WERI-Rb-1 (cell line): ENCODE data around the gene GHITM.

ENCODE experiments used
- DNase-seq: peaks from one replicate; pipeline ENCODE4 v3.0.0-alpha.2; 2020
- H3K27ac ChIP-seq: fragments of 250-450 bp; sonication (Bioruptor Pico); 2 replicates; pipeline ENCODE4 v1.5.1; 2020; ENCODE audit warnings: mild to moderate bottlenecking, moderate library complexity
- H3K27me3 ChIP-seq: fragments of 250-450 bp; sonication (Bioruptor Pico); 2 replicates; pipeline ENCODE4 v1.5.1; 2021; ENCODE audit warnings: mild to moderate bottlenecking, low read depth, moderate library complexity; ENCODE audit not compliant: insufficient read depth, severe bottlenecking
- H3K36me3 ChIP-seq: fragments of 250-450 bp; sonication (Bioruptor Pico); 2 replicates; pipeline ENCODE4 v1.5.1; 2020; ENCODE audit warnings: mild to moderate bottlenecking, moderate library complexity
- H3K4me3 ChIP-seq: 2 replicates; pipeline ENCODE4 v1.5.1; 2011; ENCODE audit warnings: low read depth, mild to moderate bottlenecking, control low read depth, low read length
- H3K9me3 ChIP-seq: fragments of 250-450 bp; sonication (Bioruptor Pico); 2 replicates; pipeline ENCODE4 v1.5.1; 2021; ENCODE audit warnings: mild to moderate bottlenecking, moderate library complexity; ENCODE audit not compliant: severe bottlenecking
- TF ChIP-seq, protein P1 (sequence below): IDR thresholded peaks from 2 replicates; pipeline ENCODE4 v1.5.1; 2011; ENCODE audit warnings: low read depth, mild to moderate bottlenecking, control low read depth, inconsistent platforms, low read length

Gene GHITM

GRCh38 chr10:84193846-84194423, 54.6 kb downstream of the GHITM start:
- H3K4me3 ChIP-seq: peak overlapping the region; percentile 83
- peak overlapping the region; percentile 5 for H3K27ac ChIP-seq
- TF ChIP-seq, protein P1, sequence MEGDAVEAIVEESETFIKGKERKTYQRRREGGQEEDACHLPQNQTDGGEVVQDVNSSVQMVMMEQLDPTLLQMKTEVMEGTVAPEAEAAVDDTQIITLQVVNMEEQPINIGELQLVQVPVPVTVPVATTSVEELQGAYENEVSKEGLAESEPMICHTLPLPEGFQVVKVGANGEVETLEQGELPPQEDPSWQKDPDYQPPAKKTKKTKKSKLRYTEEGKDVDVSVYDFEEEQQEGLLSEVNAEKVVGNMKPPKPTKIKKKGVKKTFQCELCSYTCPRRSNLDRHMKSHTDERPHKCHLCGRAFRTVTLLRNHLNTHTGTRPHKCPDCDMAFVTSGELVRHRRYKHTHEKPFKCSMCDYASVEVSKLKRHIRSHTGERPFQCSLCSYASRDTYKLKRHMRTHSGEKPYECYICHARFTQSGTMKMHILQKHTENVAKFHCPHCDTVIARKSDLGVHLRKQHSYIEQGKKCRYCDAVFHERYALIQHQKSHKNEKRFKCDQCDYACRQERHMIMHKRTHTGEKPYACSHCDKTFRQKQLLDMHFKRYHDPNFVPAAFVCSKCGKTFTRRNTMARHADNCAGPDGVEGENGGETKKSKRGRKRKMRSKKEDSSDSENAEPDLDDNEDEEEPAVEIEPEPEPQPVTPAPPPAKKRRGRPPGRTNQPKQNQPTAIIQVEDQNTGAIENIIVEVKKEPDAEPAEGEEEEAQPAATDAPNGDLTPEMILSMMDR: no peak
- no peak for DNase-seq
- no peaks in the 10 kb centered on the region for H3K27me3 ChIP-seq
- no peaks in the 10 kb centered on the region for H3K9me3 ChIP-seq
- peaks cover 25% of the 10 kb centered on the region for H3K36me3 ChIP-seq

- DNase-seq: peak; percentile 91
- TF ChIP-seq, protein P1: 0 out of 2 replicates have a peak, but pooled peaks have one; percentile 8
- Histone ChIP-seq H3K9me3 (no peaks in the 10 kb centered on the region), H3K4me3 (peak within 1 kb of the TSS; percentile 83), H3K27me3 (no peaks in the 10 kb centered on the region), H3K36me3 (peaks cover 31% of the 10 kb centered on the region), H3K27ac (peak within 1 kb of the TSS; percentile 79)
Measured at GRCh38 chr10:84194424-84195043, 55.2 kb downstream of the GHITM start, which contains the start of gene CDHR1. Gene CDHR1, plus strand, starts transcription at chr10:84194537. Its CDS starts 224 bp downstream, at chr10:84194761.

- TF ChIP-seq, protein P1: no peak
- Histone ChIP-seq H3K4me3 (peak overlapping the region; percentile 83), H3K27me3 (no peaks in the 10 kb centered on the region), H3K36me3 (peaks cover 38% of the 10 kb centered on the region), H3K9me3 (no peaks in the 10 kb centered on the region), H3K27ac (peak overlapping the region; percentile 79)
- DNase-seq: no peak
Measured at GRCh38 chr10:84195044-84195830, 55.9 kb downstream of the GHITM start.

- TF ChIP-seq, protein P1: no peak
- Histone ChIP-seq H3K4me3 (no peak overlapping the region; the same call in 1 of the 2 replicates), H3K27me3 (no peaks in the 10 kb centered on the region), H3K9me3 (no peaks in the 10 kb centered on the region), H3K36me3 (peaks cover 46% of the 10 kb centered on the region), H3K27ac (peak overlapping the region; percentile 52)
- DNase-seq: peak; percentile 34
Measured at GRCh38 chr10:84196083-84196482, 56.8 kb downstream of the GHITM start.

- Histone ChIP-seq H3K36me3 (peaks cover 55% of the 10 kb centered on the region), H3K27ac (peak overlapping the region; percentile 52), H3K4me3 (no peak overlapping the region), H3K27me3 (no peaks in the 10 kb centered on the region), H3K9me3 (no peaks in the 10 kb centered on the region)
- no peak for DNase-seq
- TF ChIP-seq, protein P1: no peak
Measured at GRCh38 chr10:84196941-84197340, 57.6 kb downstream of the GHITM start.
